ENCODE data around the gene CACUL1.
A peak's percentile ranks its signal among the peaks of the same experiment; 100 is the strongest.

Gene CACUL1

DNA sequence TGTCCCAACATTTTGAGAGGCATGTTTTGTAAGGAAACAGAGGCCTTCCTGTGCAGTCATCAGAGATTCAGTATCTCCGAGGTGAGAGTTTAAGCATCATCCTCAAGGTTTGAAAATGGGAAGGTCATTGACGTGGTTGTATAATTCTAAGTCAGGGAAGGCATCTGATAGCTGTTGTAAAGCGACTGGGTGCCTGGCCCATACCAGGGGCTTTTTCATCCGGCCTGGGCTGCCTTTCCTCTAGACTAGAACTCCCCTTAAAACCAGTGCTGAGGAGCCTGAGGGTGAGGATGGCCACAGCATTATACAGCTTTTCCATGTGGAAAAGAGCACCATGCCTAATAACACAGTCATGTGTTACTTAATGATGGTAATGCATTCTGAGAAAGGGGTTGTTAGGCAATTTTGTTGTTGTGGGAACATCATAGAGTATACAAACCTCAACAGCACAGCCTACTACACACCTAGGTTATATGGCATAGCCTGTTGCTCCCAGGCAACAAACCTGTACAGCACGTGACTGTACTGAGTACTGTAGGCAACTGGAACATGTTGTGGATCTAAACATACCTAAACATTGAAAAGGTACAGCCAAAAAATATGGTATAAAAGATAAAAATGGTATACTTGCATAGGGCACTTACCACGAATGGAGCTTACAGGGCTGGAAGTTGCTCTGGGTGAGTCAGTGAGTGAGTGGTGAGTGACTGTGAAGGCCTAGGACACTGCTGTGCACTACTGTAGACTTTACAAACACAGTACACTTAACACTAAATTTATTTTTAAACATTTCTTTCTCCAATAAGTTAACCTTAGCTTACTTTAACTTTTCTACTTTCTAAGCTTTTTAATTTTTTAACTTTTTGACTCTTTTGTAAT lies 13.5 kb upstream of the CACUL1 start:
- no peak for DNase-seq

DNA sequence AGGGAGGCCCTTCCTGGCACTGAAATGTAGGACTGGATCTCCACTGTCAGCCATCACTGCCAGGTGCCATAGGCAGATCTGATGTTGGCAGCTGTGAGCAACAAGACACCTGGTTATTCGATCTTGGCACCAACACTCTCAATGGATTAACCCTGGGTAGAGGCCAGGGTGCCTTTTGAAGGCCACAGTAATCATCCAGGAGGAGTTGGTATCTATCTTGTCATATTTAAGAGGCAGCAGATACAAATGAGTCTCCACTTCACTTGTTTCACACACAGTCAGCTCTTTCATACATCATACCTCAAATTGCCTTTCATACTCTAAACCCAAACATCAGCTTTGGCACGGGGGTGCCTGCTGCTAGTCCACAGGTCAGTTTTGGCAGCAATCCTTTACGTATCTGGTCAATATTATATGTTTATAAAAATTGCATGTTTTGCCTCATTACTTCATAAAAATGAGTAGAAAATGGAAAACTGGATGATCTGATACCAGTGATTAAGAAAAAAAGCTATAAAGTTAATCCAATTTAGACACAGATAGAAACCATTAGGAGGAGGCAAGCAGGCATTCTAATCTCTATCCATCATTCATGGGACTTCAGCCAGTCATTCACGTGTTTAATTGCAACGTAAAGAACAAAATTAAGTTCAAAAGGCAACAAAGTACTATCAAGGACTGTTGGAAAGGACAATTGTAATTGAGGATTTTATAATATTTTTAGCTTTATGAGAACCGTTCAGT lies 12.7 kb upstream of the CACUL1 start:
- DNase-seq = no peak

DNA sequence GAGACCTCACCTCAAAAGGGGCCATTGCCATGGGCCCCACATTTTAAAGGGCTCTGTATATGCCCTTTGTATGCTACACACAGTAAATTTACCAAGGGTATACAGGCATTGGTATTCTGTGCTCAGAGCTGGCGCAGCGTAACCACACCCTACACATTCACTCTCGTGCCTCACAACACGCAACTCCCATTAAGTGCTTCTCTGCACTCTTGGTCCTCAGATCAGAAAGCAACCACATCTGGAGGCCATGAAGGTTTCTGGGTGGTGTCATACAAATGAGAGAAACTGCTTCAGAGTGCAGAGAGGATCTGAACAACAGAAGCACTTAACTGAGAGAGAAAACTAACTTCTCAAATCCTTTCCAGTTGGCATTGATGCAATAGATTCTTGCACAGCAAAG lies 9.4 kb upstream of the CACUL1 start:
- DNase-seq = no peak

DNA sequence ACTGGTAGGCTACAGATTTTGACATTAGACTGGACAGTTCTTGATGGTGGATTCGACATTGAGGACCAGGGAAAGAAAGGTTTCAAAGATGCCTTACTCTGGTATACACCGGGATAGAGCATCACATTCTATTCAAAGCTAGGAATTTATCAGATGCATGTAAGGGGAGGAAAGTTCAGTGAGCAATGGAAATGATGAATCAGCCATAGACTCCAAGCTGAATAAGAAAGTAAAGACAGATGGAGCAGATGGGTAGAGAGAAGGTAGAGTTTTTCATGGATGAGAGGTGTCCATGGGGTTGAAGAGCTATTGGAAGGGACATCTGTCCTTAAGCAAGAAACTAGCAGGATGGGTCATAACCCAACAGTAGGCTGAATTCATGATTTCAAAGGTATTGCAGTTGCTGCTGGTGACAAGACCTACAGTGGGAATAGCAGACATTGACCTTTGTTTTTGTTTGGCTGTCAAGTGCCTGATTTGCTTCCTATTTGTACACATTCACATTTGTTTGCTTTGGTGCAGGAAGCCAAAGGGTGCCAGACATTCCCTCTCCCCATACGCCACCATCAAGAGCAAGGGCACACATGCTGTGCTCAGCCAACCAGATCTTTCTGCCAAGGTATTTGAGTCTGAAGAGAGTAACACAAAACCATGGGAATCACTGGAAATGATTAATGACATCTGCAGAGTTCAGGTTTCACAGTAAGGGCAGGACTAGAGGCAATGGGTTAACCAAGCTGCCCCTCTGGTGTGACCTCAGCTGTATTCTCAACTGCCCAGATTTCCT lies 8.6 kb upstream of the CACUL1 start:
- DNase-seq = no peak

DNA sequence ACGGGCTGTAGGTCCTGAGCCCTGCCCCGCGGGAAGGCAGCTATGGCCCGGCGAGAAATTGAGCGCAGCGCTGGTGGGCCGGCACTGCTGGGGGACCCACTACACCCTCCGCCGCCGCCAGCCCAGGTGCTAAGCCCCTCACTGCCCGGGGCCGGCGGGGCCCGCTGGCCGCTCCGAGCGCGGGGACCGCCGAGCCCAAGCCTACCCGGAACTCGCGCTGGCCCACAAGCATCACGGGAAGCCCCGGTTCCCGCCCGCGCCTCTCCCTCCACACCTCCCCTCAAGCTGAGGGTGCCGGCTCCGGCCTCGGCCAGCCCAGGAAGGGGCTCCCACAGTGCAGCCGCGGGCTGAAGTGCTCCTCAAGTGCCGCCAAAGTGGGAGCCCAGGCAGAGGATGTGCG lies 5.5 kb upstream of the CACUL1 start:
- DNase-seq = no peak

DNA sequence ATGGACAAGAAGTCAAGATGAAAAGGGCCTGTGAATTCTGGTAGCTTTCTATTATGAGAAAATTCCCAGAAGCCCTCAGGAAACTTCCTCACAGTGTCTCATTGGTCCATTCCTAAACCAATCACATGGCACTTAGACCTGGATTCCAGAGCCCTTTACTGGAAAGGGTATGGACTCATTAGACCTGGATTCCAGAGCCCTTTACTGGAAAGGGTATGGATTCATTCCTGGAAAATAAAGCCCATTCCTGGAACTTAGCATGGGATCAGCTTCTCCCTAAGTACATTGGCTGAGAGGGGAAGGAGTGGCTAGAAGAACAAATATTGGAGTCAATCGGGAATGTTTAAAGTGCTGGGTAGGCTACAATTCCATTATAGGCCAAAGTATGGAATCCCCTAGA lies 3.7 kb upstream of the CACUL1 start:
- no peak for DNase-seq

DNA sequence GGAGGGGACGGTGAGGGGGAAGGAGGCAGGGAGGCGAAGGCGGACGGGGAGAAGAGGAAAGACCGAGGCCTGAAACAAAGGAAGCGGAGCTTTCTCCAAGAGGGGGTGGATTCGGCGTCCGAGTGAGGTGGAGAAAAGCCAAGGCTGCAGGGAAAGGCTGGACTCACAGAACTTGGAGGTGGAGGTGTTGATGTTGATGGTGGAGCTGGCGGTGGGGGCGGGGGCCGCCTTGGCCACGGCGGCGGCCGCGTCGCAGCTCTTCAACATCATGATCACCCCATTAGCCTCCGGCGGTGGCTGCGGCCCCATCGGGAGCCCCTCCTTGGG lies 578 bp downstream of the CACUL1 start:
- DNase-seq = peak; percentile 52

DNA sequence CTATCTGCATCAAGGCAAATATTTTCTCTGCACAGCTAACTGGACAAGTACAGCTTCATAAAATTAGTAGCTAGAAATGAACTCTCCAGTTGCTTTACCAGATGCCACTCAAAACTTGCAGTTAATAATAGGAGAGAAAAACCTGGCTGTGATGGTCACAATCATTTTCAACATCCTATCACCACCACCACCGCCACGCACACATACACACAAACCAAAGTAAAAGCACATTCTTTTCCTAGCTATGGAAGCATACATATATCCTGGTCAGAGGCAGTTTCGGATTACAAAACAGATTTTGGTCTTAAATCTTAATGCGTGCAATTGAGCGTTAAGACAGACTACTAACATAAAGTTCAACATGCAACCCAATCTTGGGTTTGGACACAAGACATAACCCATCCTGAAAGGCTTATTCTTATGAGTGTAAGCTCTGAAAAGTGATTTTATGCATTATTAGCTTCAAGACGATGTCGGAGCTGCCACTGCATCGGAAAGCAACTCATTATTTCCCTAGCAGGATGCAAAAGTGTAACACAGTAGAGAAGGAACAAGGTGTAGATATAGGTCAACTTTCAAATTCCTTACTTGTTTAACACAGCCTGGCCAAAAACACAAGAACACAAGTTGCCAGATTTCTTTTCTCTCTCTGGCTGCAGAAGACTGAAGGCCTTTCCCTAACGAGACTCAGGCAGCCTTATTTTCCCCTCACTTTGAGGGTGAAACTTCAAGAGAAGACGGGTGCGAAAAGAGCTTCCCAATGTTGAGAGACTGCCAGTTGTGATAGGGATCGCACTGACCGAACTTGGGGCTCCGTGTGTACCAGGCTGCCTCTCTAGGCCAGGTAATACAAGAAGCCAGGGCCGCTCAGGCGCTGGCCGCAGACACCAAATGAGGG lies 1.2 kb downstream of the CACUL1 start:
- peak; percentile 13 for DNase-seq

DNA sequence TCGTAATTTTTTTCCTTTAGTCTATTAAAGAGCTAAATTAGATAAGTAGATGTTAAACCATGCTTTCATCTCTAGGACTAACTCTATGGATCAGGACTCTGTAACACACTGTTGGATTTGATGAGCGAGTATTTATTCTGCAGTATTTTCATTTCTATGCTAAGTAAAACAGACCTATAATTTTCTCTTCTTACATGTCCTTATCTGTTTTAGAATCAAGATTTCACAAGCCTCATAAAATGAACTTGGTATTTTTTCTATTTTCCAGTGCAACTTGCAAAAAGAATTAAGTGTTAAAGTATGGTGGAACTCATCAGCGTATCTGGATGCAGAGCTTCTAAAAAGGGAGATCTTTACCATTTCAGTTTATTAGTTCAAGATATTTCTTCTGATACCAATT lies 2.4 kb downstream of the CACUL1 start:
- no peak for DNase-seq

DNA sequence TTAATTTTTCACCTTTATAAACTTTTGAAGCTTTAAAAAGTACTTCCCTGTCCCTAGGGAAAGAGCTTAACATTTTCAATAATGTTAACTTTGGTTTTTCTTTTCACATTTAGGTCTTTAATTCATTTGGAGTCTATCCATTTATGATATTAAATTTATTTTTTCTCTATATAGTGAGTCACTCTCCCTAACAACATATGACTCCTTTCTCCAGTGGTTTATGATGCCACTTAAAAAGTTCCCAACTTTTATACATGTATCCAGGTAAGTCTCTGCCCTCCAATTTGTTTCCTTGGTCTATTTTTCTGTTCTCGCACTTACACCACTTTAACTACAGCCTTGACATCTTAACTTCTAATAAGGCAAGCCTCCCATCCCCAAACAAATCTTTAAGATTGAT lies 3.5 kb downstream of the CACUL1 start:
- DNase-seq = no peak

DNA sequence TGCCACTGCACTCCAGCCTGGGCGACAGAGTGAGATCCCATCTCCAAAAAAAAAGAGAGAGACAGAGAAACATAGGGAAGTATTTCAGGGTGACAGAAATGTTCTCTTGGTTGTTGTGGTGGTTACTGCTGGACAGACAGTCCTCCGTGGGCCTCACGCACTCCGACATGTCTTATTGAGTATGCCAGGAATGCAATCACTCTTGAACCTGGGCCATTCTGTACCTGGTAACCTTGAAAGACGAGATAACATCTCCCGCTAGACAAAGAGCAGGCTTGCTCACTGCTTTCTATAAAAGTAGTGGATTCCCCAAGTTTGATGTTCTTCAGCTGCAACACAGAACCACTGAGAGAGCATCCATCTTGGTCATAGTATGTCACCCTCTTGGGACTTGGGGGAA lies 6.7 kb downstream of the CACUL1 start:
- no peak for DNase-seq

DNA sequence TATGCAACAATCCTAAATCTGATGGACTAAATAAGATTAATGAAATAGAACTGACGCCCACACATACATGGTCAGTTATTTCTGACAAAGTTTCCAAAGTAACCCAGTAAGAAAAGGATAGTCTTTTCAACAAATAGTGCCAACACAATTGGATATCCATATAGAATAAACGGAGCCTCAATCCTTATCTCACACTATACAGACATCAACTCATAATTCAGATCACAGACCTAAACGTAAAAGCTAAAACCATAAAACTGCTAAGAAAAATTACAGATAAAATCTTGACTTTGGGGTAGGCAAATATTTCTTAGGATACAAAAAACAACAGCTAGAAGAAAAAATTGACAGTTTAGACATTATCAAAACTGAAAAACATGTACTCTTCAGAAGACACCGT lies 8.5 kb downstream of the CACUL1 start:
- peak; percentile 9 for DNase-seq

DNA sequence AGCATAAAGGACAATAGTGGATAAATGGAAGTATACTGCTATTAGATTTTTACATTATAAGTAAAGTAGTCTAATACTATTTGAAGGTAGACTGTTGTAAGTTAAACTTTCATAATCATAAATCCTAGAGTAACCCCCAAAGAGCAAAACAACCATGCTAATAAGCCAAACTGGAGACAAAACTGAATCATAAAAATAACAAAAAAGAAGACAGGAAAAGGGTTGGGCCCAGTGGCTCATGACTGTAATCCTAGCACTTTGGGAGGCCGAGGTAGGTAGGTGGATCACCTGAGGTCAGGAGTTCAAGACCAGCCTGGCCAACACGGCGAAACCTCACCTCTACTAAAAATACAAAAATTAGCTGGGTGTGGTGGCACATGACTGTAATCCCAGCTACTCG lies 9.7 kb downstream of the CACUL1 start:
- DNase-seq = no peak

DNA sequence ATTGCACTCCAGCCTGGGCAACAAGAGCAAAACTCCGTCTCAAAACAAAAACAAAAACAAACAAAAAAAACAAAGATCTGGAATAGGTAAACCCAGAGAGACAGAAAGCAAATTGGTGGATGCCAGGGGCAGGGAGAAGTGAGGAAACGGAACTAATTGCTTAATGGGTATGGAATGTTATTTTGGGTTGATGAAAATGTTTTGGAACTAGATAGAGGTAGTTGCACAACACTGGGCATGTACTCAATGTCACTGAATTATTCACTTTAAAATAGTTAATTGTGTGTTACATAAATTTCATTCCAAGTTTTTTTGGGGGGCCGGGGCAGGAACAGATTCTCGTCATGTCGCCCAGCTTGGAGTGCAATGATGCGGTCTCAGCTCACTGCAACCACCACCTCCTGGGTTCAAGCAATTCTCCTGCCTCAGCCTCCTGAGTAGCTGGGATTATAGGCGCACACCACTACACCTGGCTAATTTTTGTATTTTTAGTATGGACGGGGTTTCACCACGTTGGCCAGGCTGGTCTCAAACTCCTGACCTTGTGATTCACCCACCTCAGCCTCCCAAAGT lies 10.3 kb downstream of the CACUL1 start:
- DNase-seq = peak; percentile 49

DNA sequence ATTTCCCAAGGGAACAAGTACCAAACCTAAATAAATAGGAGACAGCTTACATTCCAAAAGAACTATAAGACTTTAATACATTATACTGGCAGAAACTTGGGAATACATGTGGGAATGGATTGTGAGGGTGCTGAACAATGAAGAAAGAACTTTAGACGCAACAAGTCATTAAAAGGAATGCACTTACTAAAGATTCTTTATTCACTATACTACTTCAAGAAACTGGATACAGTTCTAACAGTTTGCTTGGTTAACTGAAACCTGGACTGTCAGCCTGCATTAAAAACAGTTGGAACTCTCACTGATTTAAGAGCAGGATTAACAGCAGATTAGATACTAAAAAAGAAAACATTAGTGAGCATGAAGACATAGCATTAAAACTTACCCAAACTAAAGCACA lies 12.0 kb downstream of the CACUL1 start:
- peak; percentile 8 for DNase-seq

DNA sequence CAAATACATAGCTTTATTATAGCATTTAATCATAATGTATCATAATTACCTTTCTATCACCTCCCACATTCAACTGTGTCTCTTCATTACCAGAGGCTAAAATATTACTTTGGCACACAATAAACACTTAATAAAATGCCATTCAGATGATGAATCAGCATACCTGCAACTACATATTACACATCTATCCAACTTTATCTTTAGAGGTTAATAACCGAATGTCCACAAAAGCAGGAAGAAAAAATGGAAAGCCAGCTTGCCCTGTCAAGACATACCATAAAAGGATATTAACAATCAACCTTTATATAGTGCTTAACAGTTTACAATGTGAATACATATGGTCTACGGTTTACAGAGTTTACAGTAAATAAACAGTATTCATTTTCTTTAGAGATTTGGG lies 12.7 kb downstream of the CACUL1 start:
- DNase-seq = no peak

DNA sequence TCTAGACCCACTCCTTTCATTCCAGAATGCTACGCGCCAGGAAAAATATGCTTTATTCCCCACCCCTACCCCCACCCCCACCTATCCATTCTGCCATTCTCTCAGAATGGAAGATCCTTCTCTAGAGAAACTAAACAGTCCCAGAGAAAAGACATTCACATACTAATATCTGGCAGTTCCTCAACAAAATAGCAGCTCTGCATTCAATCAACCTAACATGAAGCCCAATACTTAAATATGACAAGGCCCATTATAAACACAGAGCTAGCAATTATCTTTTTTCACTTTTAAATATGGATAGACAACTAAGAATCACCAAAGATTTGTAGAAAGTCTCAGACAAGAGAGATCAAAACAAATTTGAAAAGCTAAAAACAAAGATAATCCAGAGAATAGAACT lies 16.4 kb downstream of the CACUL1 start:
- DNase-seq = no peak

DNA sequence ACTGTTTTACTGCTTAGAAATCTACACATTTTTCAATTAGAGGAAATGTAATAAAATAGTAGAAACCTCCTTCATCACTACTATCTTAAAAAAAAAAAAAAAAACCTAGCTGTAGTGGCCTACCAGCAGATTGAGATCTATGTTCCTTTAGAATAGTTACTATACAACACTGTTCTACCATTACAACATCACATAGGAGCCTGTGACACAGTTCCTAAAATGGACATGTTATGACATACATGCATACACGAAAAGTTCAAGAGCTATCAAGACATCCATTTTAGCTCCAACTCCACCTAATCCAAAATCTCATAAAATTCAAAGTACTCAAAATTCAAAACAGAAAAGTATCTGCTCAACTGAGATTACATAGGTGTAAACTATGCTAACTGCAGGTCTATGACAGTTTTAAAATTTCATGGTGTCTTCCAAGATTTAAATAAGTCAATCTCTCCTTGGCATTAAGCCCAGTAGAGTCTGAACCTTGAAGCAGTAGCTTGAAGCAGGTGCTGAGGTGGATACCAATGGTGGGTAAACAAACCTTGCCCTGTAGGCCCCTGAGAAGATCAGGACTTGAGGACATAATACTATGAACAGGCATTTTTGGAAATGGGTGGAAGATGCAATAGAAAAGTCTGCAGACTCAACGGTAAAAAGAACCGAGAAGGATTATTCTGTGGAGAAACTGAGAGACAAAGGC lies 17.0 kb downstream of the CACUL1 start:
- DNase-seq = no peak

DNA sequence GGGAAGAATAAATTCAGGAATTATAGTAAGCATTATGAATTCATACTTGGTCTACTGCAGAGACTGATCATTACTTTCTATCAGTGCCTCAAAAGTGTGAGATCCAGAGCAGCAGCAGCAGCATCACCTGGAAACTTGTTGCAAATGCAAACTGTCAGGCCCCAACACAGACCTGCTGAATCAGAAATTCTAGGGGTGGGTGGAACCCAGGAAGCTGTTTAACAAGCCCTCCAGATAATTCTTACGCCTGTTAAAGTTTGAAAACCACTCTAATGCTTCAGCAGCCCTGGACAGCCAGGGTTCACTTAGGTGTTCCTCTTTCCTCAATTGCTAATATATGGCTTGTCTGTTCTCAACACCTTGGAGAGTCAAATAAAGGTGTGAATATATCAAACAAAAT lies 19.5 kb downstream of the CACUL1 start:
- DNase-seq = no peak

DNA sequence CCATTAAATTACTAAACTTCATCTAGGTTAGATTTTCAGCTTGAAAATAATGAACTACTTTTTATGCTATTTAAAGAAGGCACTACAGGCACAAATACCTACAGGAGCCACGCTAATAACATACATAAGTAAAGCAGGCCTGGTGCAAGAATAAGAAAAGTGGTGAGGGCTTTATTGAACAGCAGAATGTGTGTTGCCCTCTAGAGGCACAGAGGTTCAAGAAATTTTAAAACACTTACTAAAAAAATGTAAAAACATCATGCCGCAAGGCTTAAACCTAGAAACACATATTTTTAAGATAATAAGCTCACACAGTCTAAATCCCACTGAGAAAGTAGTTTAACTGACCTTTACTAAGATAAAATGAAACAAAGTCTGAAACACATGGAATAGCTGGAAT lies 20.3 kb downstream of the CACUL1 start:
- no peak for DNase-seq

Measured in EL (cell line).